ENCODE results near the gene UBE2N. TPM values are rescaled to one million over a fixed set of nuclear protein-coding genes. Genes with fewer than 3 reads are reported as not detected.

Gene UBE2N
- total and polyA plus RNA-seq, 2 of the 8 experiments (the other 6 are each of a cell fraction or from before 2014, with no cell fraction given): 108 to 225 TPM

DNA sequence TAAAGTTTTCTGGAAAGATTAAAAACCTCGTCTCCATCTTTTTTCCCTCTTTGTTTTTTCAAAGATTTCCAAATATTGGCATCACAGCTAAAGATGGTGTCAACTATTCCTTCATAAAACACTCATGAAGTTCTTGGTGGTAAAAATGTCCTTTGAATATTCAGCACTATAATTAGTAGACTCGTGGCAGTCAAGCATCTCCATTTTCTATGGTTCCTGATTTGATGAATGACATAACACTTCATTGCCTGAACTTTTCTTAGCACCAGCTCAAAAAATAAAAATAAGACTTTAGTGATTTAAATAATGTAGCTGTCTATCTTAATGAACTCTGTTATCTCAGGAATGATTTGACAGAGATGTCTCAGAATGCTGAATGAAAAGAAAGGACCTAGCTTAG is 19.7 kb downstream of the UBE2N start:
- no peak overlapping the region for H3K4me3 ChIP-seq (ENCODE audit: extremely low read depth in 1 of 4, insufficient read depth in 2 of 4, low read depth in 3 of 4, low read length in 4 of 4)
- no peak overlapping the region for H3K4me2 ChIP-seq (ENCODE audit: insufficient read depth in 1 of 2, low read depth in 2 of 2, low read length in 2 of 2)
- no peak overlapping the region for H2BK20ac ChIP-seq (ENCODE audit: low read length)
- H3K4me1 ChIP-seq (replicated peaks in 1 of 4; ENCODE audit: control insufficient read depth in 3 of 4, insufficient read depth in 4 of 4, low read length in 3 of 4): peaks cover 0 to 6% (median 5%) of the 10 kb centered on the region in 4 experiments; a peak in 6 of 7 replicates
- H2BK15ac ChIP-seq (ENCODE audit: low read length): no peak overlapping the region
- H3K18ac ChIP-seq (ENCODE audit: extremely low read depth, low read length): no peak overlapping the region
- TF ChIP-seq FOSL1 (IDR thresholded peaks at IDR 0.05; ENCODE audit: insufficient read depth, low read depth, low read length): no peak
- no peak overlapping the region for H2BK120ac ChIP-seq (replicated peaks; ENCODE audit: low read depth, low read length)
- no peak overlapping the region for H2AK5ac ChIP-seq (ENCODE audit: low read depth, low read length)
- ChIA-PET POLR2A (ENCODE audit: partially characterized antibody) (no interaction called here), CTCF (ENCODE audit: partially characterized antibody) (interaction anchor here (2.2 kb wide), 1 partner anchor 7 kb away, joined by 7 read pairs; no protein-coding TSS in a partner anchor)
- no peak overlapping the region for H2AFZ ChIP-seq (ENCODE audit: low read length)
- H3K27me3 ChIP-seq (replicated peaks in 1 of 4; ENCODE audit: control insufficient read depth in 3 of 4, extremely low read depth in 1 of 4, insufficient read depth in 3 of 4, low read length in 3 of 4): no peaks in the 10 kb centered on the region
- no peak overlapping the region for H4K91ac ChIP-seq (replicated peaks; ENCODE audit: insufficient read length, low read length)
- 71% methylated on average over 2 of the region's 2 CpGs; no CpG with 5 or more reads in 1 of the 2 experiments for WGBS, 2 experiments (ENCODE audit: extremely low coverage in 1 of 2, insufficient coverage in 1 of 2, insufficient read length in 1 of 2, insufficient replicate concordance in 2 of 2, low coverage in 1 of 2, low lambda C conversion rate in 2 of 2, missing lambda C conversion rate in 1 of 2)
- no peak overlapping the region for H4K8ac ChIP-seq (ENCODE audit: extremely low read depth, insufficient read depth, low read length)
- H3K4ac ChIP-seq (replicated peaks; ENCODE audit: insufficient read length, low read depth, low read length): no peak overlapping the region
- H2BK12ac ChIP-seq (ENCODE audit: low read depth, low read length): no peak overlapping the region
- no peak overlapping the region for H3K14ac ChIP-seq (ENCODE audit: insufficient read length)
- H3K27ac ChIP-seq (ENCODE audit: low read depth, low read length): no peak overlapping the region
- peaks cover 25 to 99% of the 10 kb centered on the region in 2 experiments for H3K79me2 ChIP-seq (ENCODE audit: control insufficient read depth in 1 of 2, insufficient read depth in 2 of 2, low read length in 2 of 2)
- no peaks in the 10 kb centered on the region for H3K23me2 ChIP-seq (ENCODE audit: low read depth, low read length)
- H3K56ac ChIP-seq (replicated peaks; ENCODE audit: insufficient read length, low read depth, low read length): no peak overlapping the region
- FAIRE-seq (no peak), DNase-seq (ENCODE audit: low read depth in 1 of 2, low spot score in 2 of 2) (no peak)
- H3K36me3 ChIP-seq (ENCODE audit: control insufficient read depth in 2 of 4, insufficient read depth in 4 of 4, low read length in 3 of 4): no peaks in the 10 kb centered on the region
- H3K9me3 ChIP-seq (ENCODE audit: insufficient read depth in 2 of 2, low read depth in 1 of 2, low read length in 1 of 2): no peaks in the 10 kb centered on the region
- H4K20me1 ChIP-seq (replicated peaks in 1 of 2; ENCODE audit: control insufficient read depth in 1 of 2, insufficient read depth in 2 of 2, low read length in 2 of 2): peaks cover 17 to 21% of the 10 kb centered on the region in 2 experiments
- H4K5ac ChIP-seq (ENCODE audit: insufficient read length, low read depth, low read length): no peak overlapping the region
- no peak overlapping the region for H2BK5ac ChIP-seq (ENCODE audit: low read depth, low read length)
- H3K9ac ChIP-seq (replicated peaks in 1 of 4; ENCODE audit: extremely low read depth in 1 of 4, low read depth in 3 of 4, low read length in 3 of 4): no peak overlapping the region
- no peak overlapping the region for H3K23ac ChIP-seq (ENCODE audit: insufficient read length)
- H3K79me1 ChIP-seq (ENCODE audit: low read depth, low read length): peaks cover 7% of the 10 kb centered on the region
